Measurements from ENCODE around the gene RASGRF1.

- TF ChIP-seq CTCF (IDR thresholded peaks at IDR 0.05; ENCODE audit: poor library complexity, severe bottlenecking), result no peak
- TF ChIP-seq POLR2AphosphoS5 (IDR thresholded peaks at IDR 0.05), result no peak
- TF ChIP-seq TAF1 (IDR thresholded peaks at IDR 0.05; ENCODE audit: low read depth), result no peak
- TF ChIP-seq EP300 (conservative IDR thresholded peaks at IDR 0.05; ENCODE audit: poor library complexity, severe bottlenecking), result no peak
- TF ChIP-seq EZH2 (IDR thresholded peaks at IDR 0.05; ENCODE audit: borderline replicate concordance, insufficient read depth, low read length, poor library complexity, severe bottlenecking), result no peak
- no peak for TF ChIP-seq RAD21 (conservative IDR thresholded peaks at IDR 0.05)
- no peak for TF ChIP-seq SMC3 (conservative IDR thresholded peaks at IDR 0.05; ENCODE audit: poor library complexity)
Observed at GRCh38 chr15:78988361-78988911, 102.1 kb downstream of the RASGRF1 start.

All from neural cell (in vitro differentiated cells).